ENCODE results near the gene IRS1.
"Not testable (repeated sequence)": the region's sequence is repeated elsewhere in the genome, so short reads cannot be mapped to it uniquely, and the experiment has no call there.

Gene IRS1

DNA sequence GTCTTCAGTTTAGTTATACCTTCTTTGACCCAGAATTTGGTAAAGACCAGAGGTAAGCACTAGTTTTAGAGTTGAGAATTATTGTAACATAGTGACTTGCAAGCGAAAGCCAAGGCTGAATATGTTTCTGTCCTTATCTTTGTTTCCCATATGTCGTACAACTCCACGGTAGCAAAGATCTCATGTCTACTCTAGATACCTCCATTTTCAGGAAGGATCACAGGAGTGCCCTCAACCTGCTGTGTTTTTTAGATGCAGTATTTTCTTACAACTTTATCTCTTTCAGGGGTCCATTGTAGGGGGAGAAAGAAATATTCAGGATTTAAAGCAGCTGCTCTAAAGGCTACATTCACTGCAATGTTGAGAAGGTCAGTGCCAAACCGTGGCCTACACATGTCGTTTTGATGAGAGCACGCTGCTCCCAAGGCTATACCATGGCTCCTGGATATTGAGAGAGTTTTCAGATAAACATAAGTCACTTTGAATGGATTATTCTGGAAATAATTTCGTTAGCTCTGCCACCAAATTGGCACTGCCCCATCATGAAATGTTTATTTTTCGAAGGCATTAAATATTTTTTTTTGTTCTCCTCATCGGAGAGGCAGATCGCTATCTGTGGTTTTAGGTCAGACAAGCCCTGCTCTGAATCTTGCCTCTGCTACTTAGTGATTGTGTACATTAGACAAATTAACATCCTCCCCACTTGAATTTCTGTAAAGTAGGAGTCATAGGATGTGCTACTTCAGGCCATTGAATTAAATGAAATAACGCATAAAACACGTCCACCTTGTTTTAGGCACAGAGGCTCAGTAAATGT lies 38.4 kb upstream of the IRS1 start:
- Histone ChIP-seq H3K9me3 (ENCODE audit: control insufficient read depth, low read length) (no peaks in the 10 kb centered on the region), H3K27me3 (replicated peaks; ENCODE audit: control insufficient read depth, insufficient read depth, low read length, poor library complexity, severe bottlenecking) (no peaks in the 10 kb centered on the region), H3K36me3 (ENCODE audit: control insufficient read depth, insufficient read depth, low read length) (no peaks in the 10 kb centered on the region), H3K4me1 (ENCODE audit: control insufficient read depth, insufficient read depth, low read length, poor library complexity, severe bottlenecking) (peaks cover 42% of the 10 kb centered on the region), H3K4me3 (ENCODE audit: insufficient read depth, low read depth, low read length, poor library complexity, severe bottlenecking) (peak overlapping the region; percentile 14), H3K27ac (ENCODE audit: insufficient read depth, low read length, poor library complexity, severe bottlenecking) (peak overlapping the region; percentile 100)
- DNase-seq, result no peak

DNA sequence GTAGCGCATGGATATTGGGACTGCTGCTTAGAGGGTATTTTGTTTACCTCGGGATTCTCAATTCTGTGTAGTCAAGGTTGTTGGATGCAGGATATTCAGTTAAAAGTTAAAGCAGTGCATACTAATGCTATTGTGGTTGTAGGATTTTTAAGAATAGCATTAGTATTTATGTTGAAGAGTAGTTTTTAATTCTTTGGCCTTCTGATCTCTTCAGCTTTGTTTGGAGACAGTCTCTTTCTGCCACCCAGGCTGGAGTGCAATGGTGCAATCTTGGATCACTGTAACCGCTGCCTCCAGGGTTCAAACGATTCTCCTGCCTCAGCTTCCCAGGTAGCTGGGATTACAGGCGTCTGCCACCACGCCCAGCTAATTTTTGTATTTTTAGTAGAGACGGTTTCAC lies 37.7 kb upstream of the IRS1 start:
- Histone ChIP-seq H3K27me3 (replicated peaks; ENCODE audit: control insufficient read depth, insufficient read depth, low read length, poor library complexity, severe bottlenecking) (no peaks in the 10 kb centered on the region), H3K27ac (ENCODE audit: insufficient read depth, low read length, poor library complexity, severe bottlenecking) (peak overlapping the region; percentile 100), H3K9me3 (ENCODE audit: control insufficient read depth, low read length) (no peaks in the 10 kb centered on the region), H3K36me3 (ENCODE audit: control insufficient read depth, insufficient read depth, low read length) (no peaks in the 10 kb centered on the region), H3K4me3 (ENCODE audit: insufficient read depth, low read depth, low read length, poor library complexity, severe bottlenecking) (no peak overlapping the region), H3K4me1 (ENCODE audit: control insufficient read depth, insufficient read depth, low read length, poor library complexity, severe bottlenecking) (peaks cover 42% of the 10 kb centered on the region)
- DNase-seq, result no peak

DNA sequence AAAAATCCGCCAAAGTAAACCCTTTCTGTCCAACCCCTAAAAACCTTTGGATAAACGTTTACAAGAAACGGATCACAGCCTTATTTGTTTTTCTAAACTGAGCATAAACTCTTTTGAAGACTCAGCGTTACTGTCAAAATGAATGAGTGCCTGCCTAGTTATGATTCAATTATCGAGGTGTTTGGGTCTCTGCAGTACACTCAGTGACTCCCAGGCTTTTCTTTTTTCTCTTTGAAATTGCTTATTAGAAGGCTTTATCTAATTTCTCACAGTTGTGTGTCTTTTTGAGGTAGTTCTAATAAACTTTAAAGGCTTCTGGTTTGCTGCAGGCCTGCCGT lies 36.9 kb upstream of the IRS1 start:
- no peak for DNase-seq
- Histone ChIP-seq H3K4me3 (ENCODE audit: insufficient read depth, low read depth, low read length, poor library complexity, severe bottlenecking) (peak overlapping the region; percentile 90), H3K9me3 (ENCODE audit: control insufficient read depth, low read length) (no peaks in the 10 kb centered on the region), H3K27ac (ENCODE audit: insufficient read depth, low read length, poor library complexity, severe bottlenecking) (peak overlapping the region; percentile 100), H3K4me1 (ENCODE audit: control insufficient read depth, insufficient read depth, low read length, poor library complexity, severe bottlenecking) (peaks cover 42% of the 10 kb centered on the region), H3K27me3 (replicated peaks; ENCODE audit: control insufficient read depth, insufficient read depth, low read length, poor library complexity, severe bottlenecking) (no peaks in the 10 kb centered on the region), H3K36me3 (ENCODE audit: control insufficient read depth, insufficient read depth, low read length) (no peaks in the 10 kb centered on the region)

DNA sequence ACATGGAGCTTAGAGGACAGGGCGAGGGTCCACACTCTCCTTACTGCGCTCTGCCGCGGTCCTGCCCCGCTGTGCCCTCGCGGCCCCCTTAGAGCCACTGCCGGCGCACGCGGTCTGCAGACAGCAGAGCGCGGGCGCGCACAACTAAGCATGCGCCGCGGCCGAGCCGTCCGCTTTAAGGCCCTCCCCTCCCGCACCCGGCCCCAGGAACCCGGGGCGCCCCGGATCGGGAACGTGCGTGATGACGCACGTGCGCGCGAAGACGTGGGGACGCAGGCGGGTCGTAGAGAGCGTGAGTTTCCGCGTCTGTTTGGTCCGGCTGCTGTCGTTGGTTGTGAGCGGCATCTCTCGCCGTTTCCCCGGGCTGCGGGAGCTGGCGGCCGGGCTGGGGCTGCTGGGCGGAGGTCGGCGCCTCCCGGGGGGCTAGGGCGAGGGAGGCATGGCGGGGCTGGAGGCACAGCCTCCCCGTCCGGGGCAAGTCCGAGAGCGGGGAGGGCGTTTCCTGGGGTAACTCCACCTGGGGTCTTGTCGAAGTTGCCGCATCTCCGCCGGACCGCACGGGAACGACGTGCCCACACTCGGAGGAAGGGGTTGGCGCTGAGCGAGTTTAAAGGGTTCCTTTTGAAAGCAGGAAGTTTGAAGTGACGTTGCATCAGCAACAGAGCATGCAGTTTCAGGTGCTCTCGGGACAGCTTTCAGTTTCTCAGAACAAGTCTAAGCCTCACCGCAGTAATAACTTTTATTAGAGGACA lies 36.4 kb upstream of the IRS1 start, which contains the start of gene RHBDD1:
RHBDD1 (plus strand) TSS at position 259 of the 752 bp plus-strand sequence. CDS start 28,640 bp downstream, outside the sequence.
- peaks cover 42% of the 10 kb centered on the region for H3K4me1 ChIP-seq (ENCODE audit: control insufficient read depth, insufficient read depth, low read length, poor library complexity, severe bottlenecking)
- H3K4me3 ChIP-seq (ENCODE audit: insufficient read depth, low read depth, low read length, poor library complexity, severe bottlenecking), result peak within 1 kb of the TSS; percentile 90
- H3K36me3 ChIP-seq (ENCODE audit: control insufficient read depth, insufficient read depth, low read length), result no peaks in the 10 kb centered on the region
- H3K27me3 ChIP-seq (replicated peaks; ENCODE audit: control insufficient read depth, insufficient read depth, low read length, poor library complexity, severe bottlenecking), result no peaks in the 10 kb centered on the region
- H3K27ac ChIP-seq (ENCODE audit: insufficient read depth, low read length, poor library complexity, severe bottlenecking), result peak within 1 kb of the TSS; percentile 100
- H3K9me3 ChIP-seq (ENCODE audit: control insufficient read depth, low read length), result no peaks in the 10 kb centered on the region
- peak; percentile 83 to 90 (median 87) for DNase-seq

DNA sequence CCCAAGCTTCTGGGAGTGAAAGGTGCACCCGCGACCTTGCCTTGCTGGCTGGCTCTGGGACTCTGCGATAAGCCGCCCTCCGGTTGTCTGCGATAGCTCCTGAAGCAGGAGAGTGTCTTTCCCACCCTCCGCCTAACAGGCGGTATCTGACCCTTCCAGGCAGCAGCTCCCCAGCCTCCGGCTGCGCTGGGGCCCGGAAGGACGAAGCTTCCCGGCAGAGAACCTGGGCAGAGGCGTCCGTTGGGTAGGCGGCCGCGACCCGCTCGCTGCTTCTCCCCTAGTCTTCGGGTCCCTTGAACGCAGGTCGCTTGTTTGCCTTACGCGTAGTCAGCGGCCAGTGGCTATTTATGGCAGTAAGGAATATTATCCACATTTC lies 35.8 kb upstream of the IRS1 start:
- peak overlapping the region; percentile 90 for H3K4me3 ChIP-seq (ENCODE audit: insufficient read depth, low read depth, low read length, poor library complexity, severe bottlenecking)
- H3K36me3 ChIP-seq (ENCODE audit: control insufficient read depth, insufficient read depth, low read length), result no peaks in the 10 kb centered on the region
- H3K27me3 ChIP-seq (replicated peaks; ENCODE audit: control insufficient read depth, insufficient read depth, low read length, poor library complexity, severe bottlenecking), result no peaks in the 10 kb centered on the region
- peak in 1 of 3 donors; percentile 1 for DNase-seq
- H3K27ac ChIP-seq (ENCODE audit: insufficient read depth, low read length, poor library complexity, severe bottlenecking), result peak overlapping the region; percentile 100
- H3K9me3 ChIP-seq (ENCODE audit: control insufficient read depth, low read length), result no peaks in the 10 kb centered on the region
- peaks cover 42% of the 10 kb centered on the region for H3K4me1 ChIP-seq (ENCODE audit: control insufficient read depth, insufficient read depth, low read length, poor library complexity, severe bottlenecking)

DNA sequence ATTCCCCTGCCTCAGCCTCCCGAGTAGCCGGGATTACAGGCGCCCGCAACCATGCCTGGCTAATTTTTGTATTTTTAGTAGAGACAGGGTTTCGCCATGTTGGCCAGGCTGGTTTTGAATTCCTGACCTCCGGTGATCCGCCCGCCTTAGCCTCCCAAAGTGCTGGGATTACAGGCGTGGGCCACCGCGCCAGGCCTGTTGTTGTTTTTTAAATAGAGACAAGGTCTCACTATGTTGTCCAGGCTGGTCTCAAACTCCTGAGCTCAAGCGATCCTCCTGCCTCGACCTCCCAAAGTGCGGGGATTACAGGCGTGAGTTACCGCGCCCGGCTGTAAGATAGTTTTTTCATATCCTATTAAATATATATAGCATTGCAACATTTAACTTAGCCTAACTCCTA lies 35.3 kb upstream of the IRS1 start:
- H3K9me3 ChIP-seq (ENCODE audit: control insufficient read depth, low read length); H3K36me3 ChIP-seq (ENCODE audit: control insufficient read depth, insufficient read depth, low read length); DNase-seq; H3K27me3 ChIP-seq (replicated peaks; ENCODE audit: control insufficient read depth, insufficient read depth, low read length, poor library complexity, severe bottlenecking): not testable (repeated sequence)
- Histone ChIP-seq H3K4me1 (ENCODE audit: control insufficient read depth, insufficient read depth, low read length, poor library complexity, severe bottlenecking) (peaks cover 38% of the 10 kb centered on the region), H3K4me3 (ENCODE audit: insufficient read depth, low read depth, low read length, poor library complexity, severe bottlenecking) (peak overlapping the region; percentile 90), H3K27ac (ENCODE audit: insufficient read depth, low read length, poor library complexity, severe bottlenecking) (peak overlapping the region; percentile 100)

DNA sequence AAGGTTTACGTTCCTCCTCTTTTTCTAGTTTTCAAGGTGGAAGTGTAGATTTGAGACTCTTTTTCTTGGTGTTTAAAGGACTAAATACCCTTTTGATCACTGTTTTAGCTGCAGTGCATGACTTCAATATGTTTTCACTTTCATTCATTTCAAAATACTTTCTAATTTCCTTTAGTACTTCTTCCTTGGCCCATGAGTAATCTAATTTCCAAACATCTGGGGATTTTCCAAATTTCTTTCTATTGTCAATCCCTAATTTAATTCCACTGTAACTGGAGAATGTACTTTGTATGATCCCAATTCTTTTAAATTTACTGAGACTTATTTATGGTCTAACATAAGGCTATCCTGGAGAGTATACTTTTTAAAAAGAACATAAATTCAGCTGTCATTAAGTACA lies 32.4 kb upstream of the IRS1 start:
- Histone ChIP-seq H3K4me1 (ENCODE audit: control insufficient read depth, insufficient read depth, low read length, poor library complexity, severe bottlenecking) (peaks cover 14% of the 10 kb centered on the region), H3K27me3 (replicated peaks; ENCODE audit: control insufficient read depth, insufficient read depth, low read length, poor library complexity, severe bottlenecking) (no peaks in the 10 kb centered on the region), H3K4me3 (ENCODE audit: insufficient read depth, low read depth, low read length, poor library complexity, severe bottlenecking) (no peak overlapping the region), H3K36me3 (ENCODE audit: control insufficient read depth, insufficient read depth, low read length) (no peaks in the 10 kb centered on the region), H3K9me3 (ENCODE audit: control insufficient read depth, low read length) (no peaks in the 10 kb centered on the region), H3K27ac (ENCODE audit: insufficient read depth, low read length, poor library complexity, severe bottlenecking) (no peak overlapping the region)
- DNase-seq, result no peak

DNA sequence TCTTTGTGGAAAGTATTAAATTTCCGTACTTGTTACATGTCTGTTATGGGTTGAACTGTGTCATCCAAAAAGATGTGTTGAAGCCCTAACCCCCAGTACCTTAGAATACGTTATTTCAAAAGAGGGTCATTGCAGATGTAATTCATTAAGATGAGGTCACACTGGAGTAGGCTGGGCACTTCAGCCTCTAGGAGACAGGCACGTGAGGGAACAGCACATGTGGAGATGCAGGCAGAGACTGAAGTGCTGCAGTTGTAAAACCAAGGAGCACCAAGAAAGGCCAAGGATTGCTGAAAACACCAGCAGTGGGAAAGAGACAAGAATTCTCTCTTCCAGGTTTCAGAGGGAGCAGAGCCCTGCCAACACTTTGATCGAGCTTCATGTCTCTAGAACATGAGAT lies 31.6 kb upstream of the IRS1 start:
- H3K4me1 ChIP-seq (ENCODE audit: control insufficient read depth, insufficient read depth, low read length, poor library complexity, severe bottlenecking), result peaks cover 9% of the 10 kb centered on the region
- H3K27me3 ChIP-seq (replicated peaks; ENCODE audit: control insufficient read depth, insufficient read depth, low read length, poor library complexity, severe bottlenecking), result no peaks in the 10 kb centered on the region
- no peak overlapping the region for H3K4me3 ChIP-seq (ENCODE audit: insufficient read depth, low read depth, low read length, poor library complexity, severe bottlenecking)
- DNase-seq, result no peak
- no peaks in the 10 kb centered on the region for H3K9me3 ChIP-seq (ENCODE audit: control insufficient read depth, low read length)
- no peak overlapping the region for H3K27ac ChIP-seq (ENCODE audit: insufficient read depth, low read length, poor library complexity, severe bottlenecking)
- no peaks in the 10 kb centered on the region for H3K36me3 ChIP-seq (ENCODE audit: control insufficient read depth, insufficient read depth, low read length)

DNA sequence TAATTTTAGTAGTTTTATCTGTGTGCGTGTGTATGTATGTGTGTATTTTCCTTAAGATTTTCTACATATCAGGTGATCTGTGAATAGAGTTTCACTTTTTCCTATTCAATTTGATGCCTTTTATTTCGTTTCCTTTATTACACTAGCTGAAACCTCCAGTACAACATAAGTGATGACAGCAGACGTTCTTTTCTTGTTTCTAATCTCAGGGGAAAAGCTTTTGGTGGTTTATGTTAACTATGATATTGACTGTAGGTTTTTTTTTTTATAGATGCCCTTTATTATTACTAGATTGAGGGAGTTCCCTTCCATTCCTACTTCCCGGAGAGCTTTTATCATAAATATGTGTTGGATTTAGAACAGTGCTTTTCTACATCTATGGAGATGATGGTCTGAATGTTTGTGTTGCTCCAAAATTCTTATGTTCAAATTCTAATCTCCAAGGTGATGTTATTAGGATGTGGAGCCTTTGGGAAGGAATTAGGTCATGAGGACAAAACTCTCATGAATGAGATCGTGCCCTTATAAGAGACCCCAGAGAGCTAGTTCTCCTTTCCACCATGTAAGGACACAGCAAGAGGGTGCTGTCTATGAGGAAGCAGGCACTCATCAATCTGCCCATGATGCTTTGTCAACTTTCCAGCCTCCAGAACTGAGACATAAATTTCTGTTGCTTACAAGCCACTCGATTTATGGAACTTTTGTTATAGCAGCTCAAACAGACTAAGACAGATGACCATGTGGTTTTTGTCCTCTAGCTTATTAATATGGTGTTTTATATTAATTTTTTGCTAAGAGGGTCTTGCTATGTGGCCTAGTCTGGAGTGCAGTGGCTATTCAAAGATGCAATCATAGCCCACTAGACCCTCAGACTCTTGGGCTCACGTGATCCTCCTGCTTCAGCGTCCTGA lies 30.4 kb upstream of the IRS1 start:
- no peaks in the 10 kb centered on the region for H3K9me3 ChIP-seq (ENCODE audit: control insufficient read depth, low read length)
- DNase-seq, result no peak

More for the DNA sequence above, 30.4 kb upstream of the IRS1 start:
- Histone ChIP-seq H3K4me1 (ENCODE audit: control insufficient read depth, insufficient read depth, low read length, poor library complexity, severe bottlenecking) (peaks cover 4% of the 10 kb centered on the region), H3K27ac (ENCODE audit: insufficient read depth, low read length, poor library complexity, severe bottlenecking) (no peak overlapping the region), H3K27me3 (replicated peaks; ENCODE audit: control insufficient read depth, insufficient read depth, low read length, poor library complexity, severe bottlenecking) (no peaks in the 10 kb centered on the region), H3K4me3 (ENCODE audit: insufficient read depth, low read depth, low read length, poor library complexity, severe bottlenecking) (no peak overlapping the region), H3K36me3 (ENCODE audit: control insufficient read depth, insufficient read depth, low read length) (no peaks in the 10 kb centered on the region)

Measured in effector memory CD4-positive, alpha-beta T cell (primary cell).